GM19463 (cell line): Measurements from ENCODE around the gene EGFR.

Experiments used
- ATAC-seq: cut with Tn5 transposase; IDR thresholded peaks from one replicate; pipeline ENCODE4 v1.9.1; 2021; ENCODE audit warnings: mild to moderate bottlenecking, moderate library complexity; ENCODE audit not compliant: unreplicated experiment

EGFR gene

GRCh38 chr7:55203300-55203699 lies 184.5 kb downstream of the EGFR start:
- ATAC-seq = no peak

GRCh38 chr7:55205124-55205955 lies 186.5 kb downstream of the EGFR start:
- no peak for ATAC-seq

GRCh38 chr7:55206235-55207029 lies 187.6 kb downstream of the EGFR start:
- ATAC-seq = no peak

GRCh38 chr7:55207436-55208125 lies 188.8 kb downstream of the EGFR start:
- ATAC-seq = no peak

GRCh38 chr7:55209366-55209765 lies 190.5 kb downstream of the EGFR start:
- ATAC-seq = no peak

GRCh38 chr7:55210176-55210575 lies 191.4 kb downstream of the EGFR start:
- no peak for ATAC-seq

- ATAC-seq = no peak
Measured at GRCh38 chr7:55210716-55211115, 191.9 kb downstream of the EGFR start.

- no peak for ATAC-seq
Measured at GRCh38 chr7:55211726-55212125, 192.9 kb downstream of the EGFR start.

GRCh38 chr7:55212176-55212575 lies 193.4 kb downstream of the EGFR start:
- no peak for ATAC-seq

- no peak for ATAC-seq
Measured at GRCh38 chr7:55212838-55213237, 194.0 kb downstream of the EGFR start.

- no peak for ATAC-seq
Measured at GRCh38 chr7:55214707-55215106, 195.9 kb downstream of the EGFR start.

- ATAC-seq = no peak
Measured at GRCh38 chr7:55223023-55223422, 204.2 kb downstream of the EGFR start.

- ATAC-seq = no peak
Measured at GRCh38 chr7:55224111-55224510, 205.3 kb downstream of the EGFR start.

GRCh38 chr7:55224810-55225209 lies 206.0 kb downstream of the EGFR start:
- ATAC-seq = no peak

- no peak for ATAC-seq
Measured at GRCh38 chr7:55230014-55230413, 211.2 kb downstream of the EGFR start.

- ATAC-seq = no peak
Measured at GRCh38 chr7:55231736-55232280, 213.0 kb downstream of the EGFR start.

GRCh38 chr7:55233001-55233400 lies 214.2 kb downstream of the EGFR start:
- no peak for ATAC-seq

- ATAC-seq = no peak
Measured at GRCh38 chr7:55234408-55234807, 215.6 kb downstream of the EGFR start.

GRCh38 chr7:55235115-55235514 lies 216.3 kb downstream of the EGFR start:
- no peak for ATAC-seq

- ATAC-seq = no peak
Measured at GRCh38 chr7:55235801-55236200, 217.0 kb downstream of the EGFR start.

- no peak for ATAC-seq
Measured at GRCh38 chr7:55236476-55236875, 217.7 kb downstream of the EGFR start.
